ENCODE data around the gene GUCA2B. TPM values are rescaled to one million over a fixed set of nuclear protein-coding genes. Genes with fewer than 3 reads are reported as not detected.

GUCA2B gene
- total RNA-seq, 1 donor from 2014 or later = not detected

- Histone ChIP-seq H3K4me3 (no peak overlapping the region), H3K27ac (no peak overlapping the region), H3K27me3 (no peaks in the 10 kb centered on the region), H3K4me1 (no peaks in the 10 kb centered on the region), H3K9me3 (no peaks in the 10 kb centered on the region), H3K36me3 (no peaks in the 10 kb centered on the region)
- DNase-seq (ENCODE audit: low spot score in 2 of 2) = no peak
- intact Hi-C loops (cut with DNase I) = no loop called here
- TF ChIP-seq CTCF (IDR thresholded peaks at IDR 0.05) = no peak
These were observed 36.0 kb upstream of the GUCA2B start for GRCh38 chr1:42117214-42117613.

- DNase-seq (ENCODE audit: low spot score in 2 of 2) = no peak
- Histone ChIP-seq H3K36me3 (no peaks in the 10 kb centered on the region), H3K4me1 (no peaks in the 10 kb centered on the region), H3K27me3 (no peaks in the 10 kb centered on the region), H3K27ac (no peak overlapping the region), H3K9me3 (no peaks in the 10 kb centered on the region), H3K4me3 (no peak overlapping the region)
- no peak for TF ChIP-seq CTCF (IDR thresholded peaks at IDR 0.05)
- intact Hi-C loops (cut with DNase I) = no loop called here
These were observed 35.1 kb upstream of the GUCA2B start for GRCh38 chr1:42118125-42118524.

- intact Hi-C loops (cut with DNase I) = no loop called here
- Histone ChIP-seq H3K27ac (no peak overlapping the region), H3K27me3 (no peaks in the 10 kb centered on the region), H3K9me3 (no peaks in the 10 kb centered on the region), H3K4me1 (no peaks in the 10 kb centered on the region), H3K36me3 (no peaks in the 10 kb centered on the region), H3K4me3 (no peak overlapping the region)
- DNase-seq (ENCODE audit: low spot score in 2 of 2) = no peak
- no peak for TF ChIP-seq CTCF (IDR thresholded peaks at IDR 0.05)
These were observed 30.8 kb upstream of the GUCA2B start for GRCh38 chr1:42122408-42122807.

- Histone ChIP-seq H3K9me3 (no peaks in the 10 kb centered on the region), H3K36me3 (no peaks in the 10 kb centered on the region), H3K4me3 (no peak overlapping the region), H3K27me3 (no peaks in the 10 kb centered on the region), H3K27ac (no peak overlapping the region), H3K4me1 (no peaks in the 10 kb centered on the region)
- TF ChIP-seq CTCF (IDR thresholded peaks at IDR 0.05) = no peak
- intact Hi-C loops (cut with DNase I) = no loop called here
- no peak for DNase-seq (ENCODE audit: low spot score in 2 of 2)
These were observed 27.7 kb upstream of the GUCA2B start for GRCh38 chr1:42125552-42125951.

- no peak overlapping the region for H3K27ac ChIP-seq
- no peak overlapping the region for H3K4me3 ChIP-seq
- H3K27me3 ChIP-seq = no peaks in the 10 kb centered on the region
- no peak for DNase-seq (ENCODE audit: low spot score in 2 of 2)
- H3K4me1 ChIP-seq = no peaks in the 10 kb centered on the region
- H3K9me3 ChIP-seq = no peaks in the 10 kb centered on the region
- intact Hi-C loops (cut with DNase I) = no loop called here
- no peaks in the 10 kb centered on the region for H3K36me3 ChIP-seq
- TF ChIP-seq CTCF (IDR thresholded peaks at IDR 0.05) = no peak
These were observed 25.4 kb upstream of the GUCA2B start for GRCh38 chr1:42127767-42128166.

- no peak overlapping the region for H3K27ac ChIP-seq
- no peaks in the 10 kb centered on the region for H3K36me3 ChIP-seq
- no peak for TF ChIP-seq CTCF (IDR thresholded peaks at IDR 0.05)
- intact Hi-C loops (cut with DNase I) = no loop called here
- H3K4me1 ChIP-seq = no peaks in the 10 kb centered on the region
- no peaks in the 10 kb centered on the region for H3K9me3 ChIP-seq
- H3K4me3 ChIP-seq = no peak overlapping the region
- no peaks in the 10 kb centered on the region for H3K27me3 ChIP-seq
- DNase-seq (ENCODE audit: low spot score in 2 of 2) = no peak
These were observed 24.7 kb upstream of the GUCA2B start for GRCh38 chr1:42128499-42128898.

Data from ascending aorta (tissue), 2 donors.